Measurements from ENCODE around the gene HS6ST3. TPM values are rescaled to one million over a fixed set of nuclear protein-coding genes. Genes with fewer than 3 reads are reported as not detected.

Gene HS6ST3
- total and polyA plus RNA-seq, 2 experiments from 2014 or later: 2.2 to 2.7 TPM

DNA sequence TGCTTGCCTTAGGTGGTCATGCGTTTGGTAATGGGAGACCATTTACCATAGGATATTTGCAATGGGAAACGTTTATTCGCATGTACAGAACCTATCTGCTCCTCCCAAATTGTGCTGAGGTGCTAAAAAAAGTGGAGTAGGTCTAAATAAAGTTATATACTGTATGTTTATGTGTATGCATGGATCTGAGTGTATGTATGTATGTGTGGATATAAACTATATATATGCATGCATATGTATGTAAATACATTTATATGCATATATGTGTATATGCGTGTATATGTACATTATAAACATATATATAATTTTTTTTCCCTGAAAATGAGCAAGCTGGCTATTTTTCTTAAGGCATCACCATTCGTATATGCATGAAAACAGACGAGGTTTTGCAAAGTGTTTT, 95.9 kb downstream of the HS6ST3 start:
- no peaks in the 10 kb centered on the region for H3K36me3 ChIP-seq (replicated peaks; ENCODE audit: insufficient read depth, low read depth)
- no peak overlapping the region for H3K4me2 ChIP-seq
- H3K4me1 ChIP-seq (ENCODE audit: insufficient read depth): no peaks in the 10 kb centered on the region
- H3K79me2 ChIP-seq: no peaks in the 10 kb centered on the region
- no peaks in the 10 kb centered on the region for H3K9me2 ChIP-seq (replicated peaks; ENCODE audit: insufficient read depth)
- no peaks in the 10 kb centered on the region for H3K27me3 ChIP-seq
- 90% methylated on average over 6 of the region's 6 CpGs for WGBS (ENCODE audit: low lambda C conversion rate, missing lambda C conversion rate)
- no peak overlapping the region for H2AFZ ChIP-seq
- no peak for DNase-seq (ENCODE audit: low spot score)
- no peaks in the 10 kb centered on the region for H4K20me1 ChIP-seq (ENCODE audit: insufficient read depth, poor library complexity, severe bottlenecking)
- TF ChIP-seq EZH2 (IDR thresholded peaks at IDR 0.05; ENCODE audit: borderline replicate concordance) (no peak), EZH2phosphoT487 (IDR thresholded peaks at IDR 0.05; ENCODE audit: low read depth, severe bottlenecking, unreplicated experiment) (no peak)
- TF ChIP-seq, protein P1, sequence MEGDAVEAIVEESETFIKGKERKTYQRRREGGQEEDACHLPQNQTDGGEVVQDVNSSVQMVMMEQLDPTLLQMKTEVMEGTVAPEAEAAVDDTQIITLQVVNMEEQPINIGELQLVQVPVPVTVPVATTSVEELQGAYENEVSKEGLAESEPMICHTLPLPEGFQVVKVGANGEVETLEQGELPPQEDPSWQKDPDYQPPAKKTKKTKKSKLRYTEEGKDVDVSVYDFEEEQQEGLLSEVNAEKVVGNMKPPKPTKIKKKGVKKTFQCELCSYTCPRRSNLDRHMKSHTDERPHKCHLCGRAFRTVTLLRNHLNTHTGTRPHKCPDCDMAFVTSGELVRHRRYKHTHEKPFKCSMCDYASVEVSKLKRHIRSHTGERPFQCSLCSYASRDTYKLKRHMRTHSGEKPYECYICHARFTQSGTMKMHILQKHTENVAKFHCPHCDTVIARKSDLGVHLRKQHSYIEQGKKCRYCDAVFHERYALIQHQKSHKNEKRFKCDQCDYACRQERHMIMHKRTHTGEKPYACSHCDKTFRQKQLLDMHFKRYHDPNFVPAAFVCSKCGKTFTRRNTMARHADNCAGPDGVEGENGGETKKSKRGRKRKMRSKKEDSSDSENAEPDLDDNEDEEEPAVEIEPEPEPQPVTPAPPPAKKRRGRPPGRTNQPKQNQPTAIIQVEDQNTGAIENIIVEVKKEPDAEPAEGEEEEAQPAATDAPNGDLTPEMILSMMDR (IDR thresholded peaks at IDR 0.05; ENCODE audit: poor library complexity): no peak
- no peak overlapping the region for H3K27ac ChIP-seq
- no peak overlapping the region for H3K4me3 ChIP-seq
- H3K9me3 ChIP-seq (ENCODE audit: low read depth): no peaks in the 10 kb centered on the region

DNA sequence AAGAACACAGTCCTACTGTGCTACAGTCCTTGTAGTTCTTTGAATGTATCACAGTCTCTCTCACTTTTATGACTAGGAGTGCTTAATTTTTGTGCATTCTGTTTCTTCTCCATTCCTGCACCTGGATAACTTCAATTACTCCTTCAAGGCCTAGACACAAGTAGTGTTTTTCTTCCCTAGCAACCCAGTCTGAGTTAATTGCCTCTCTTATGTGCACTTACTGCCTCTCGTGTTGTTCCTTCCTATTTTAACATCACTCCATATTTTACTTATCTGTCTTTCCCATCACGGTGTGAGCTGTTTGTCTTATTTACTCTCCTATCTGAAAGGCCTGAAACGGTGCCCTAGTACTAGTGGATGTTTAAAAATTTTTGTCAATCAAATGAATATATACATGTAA, 101.5 kb downstream of the HS6ST3 start:
- Histone ChIP-seq H3K36me3 (replicated peaks; ENCODE audit: insufficient read depth, low read depth) (no peaks in the 10 kb centered on the region), H3K79me2 (no peaks in the 10 kb centered on the region), H3K9me2 (replicated peaks; ENCODE audit: insufficient read depth) (no peaks in the 10 kb centered on the region), H2AFZ (no peak overlapping the region), H3K27me3 (no peaks in the 10 kb centered on the region), H3K27ac (no peak overlapping the region), H3K9me3 (ENCODE audit: low read depth) (no peaks in the 10 kb centered on the region), H3K4me1 (ENCODE audit: insufficient read depth) (no peaks in the 10 kb centered on the region), H4K20me1 (ENCODE audit: insufficient read depth, poor library complexity, severe bottlenecking) (no peaks in the 10 kb centered on the region), H3K4me2 (no peak overlapping the region), H3K4me3 (no peak overlapping the region)
- WGBS (ENCODE audit: low lambda C conversion rate, missing lambda C conversion rate): 22% methylated on average over 3 of the region's 3 CpGs
- DNase-seq (ENCODE audit: low spot score): no peak
- TF ChIP-seq EZH2 (IDR thresholded peaks at IDR 0.05; ENCODE audit: borderline replicate concordance) (no peak), EZH2phosphoT487 (IDR thresholded peaks at IDR 0.05; ENCODE audit: low read depth, severe bottlenecking, unreplicated experiment) (no peak)
- TF ChIP-seq, protein P1 (IDR thresholded peaks at IDR 0.05; ENCODE audit: poor library complexity): no peak

DNA sequence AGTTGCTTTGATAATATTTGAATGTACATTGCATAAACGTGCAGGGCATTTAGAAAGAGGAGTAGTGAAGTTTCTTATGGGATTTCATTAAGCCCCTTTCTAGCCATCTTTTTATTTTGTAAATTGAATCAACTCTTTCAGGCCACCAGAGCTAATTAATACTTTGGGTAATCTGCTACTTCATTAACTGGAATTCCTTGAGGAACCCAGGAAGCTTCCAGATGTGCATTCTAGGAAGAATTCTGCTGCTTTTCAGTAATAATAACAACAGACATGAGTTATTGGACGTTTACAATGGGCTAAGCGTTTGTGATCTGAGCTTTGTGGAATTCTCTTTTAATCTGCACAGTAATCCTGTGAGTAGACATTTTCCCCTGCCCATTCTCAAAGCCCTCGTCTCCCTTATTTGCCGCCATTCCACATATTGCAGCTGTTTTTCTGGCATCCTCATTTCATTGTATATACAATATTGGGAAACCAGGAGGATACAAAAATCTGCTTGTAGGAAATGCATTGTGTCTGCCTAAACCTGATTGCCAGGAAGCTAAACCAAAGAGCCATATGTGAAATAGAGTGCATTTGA, 103.9 kb downstream of the HS6ST3 start:
- Histone ChIP-seq H3K79me2 (no peaks in the 10 kb centered on the region), H3K9me2 (replicated peaks; ENCODE audit: insufficient read depth) (no peaks in the 10 kb centered on the region), H3K9me3 (ENCODE audit: low read depth) (no peaks in the 10 kb centered on the region), H3K36me3 (replicated peaks; ENCODE audit: insufficient read depth, low read depth) (no peaks in the 10 kb centered on the region), H2AFZ (no peak overlapping the region), H3K4me2 (no peak overlapping the region), H3K27me3 (no peaks in the 10 kb centered on the region), H3K4me3 (no peak overlapping the region), H4K20me1 (ENCODE audit: insufficient read depth, poor library complexity, severe bottlenecking) (no peaks in the 10 kb centered on the region), H3K27ac (no peak overlapping the region), H3K4me1 (ENCODE audit: insufficient read depth) (no peaks in the 10 kb centered on the region)
- DNase-seq (ENCODE audit: low spot score): no peak
- TF ChIP-seq EZH2phosphoT487 (IDR thresholded peaks at IDR 0.05; ENCODE audit: low read depth, severe bottlenecking, unreplicated experiment) (no peak), EZH2 (IDR thresholded peaks at IDR 0.05; ENCODE audit: borderline replicate concordance) (no peak)
- TF ChIP-seq, protein P1 (IDR thresholded peaks at IDR 0.05; ENCODE audit: poor library complexity): no peak
- 33% methylated on average over 5 of the region's 5 CpGs for WGBS (ENCODE audit: low lambda C conversion rate, missing lambda C conversion rate)

All from hepatocyte (in vitro differentiated cells).